Small intestine (tissue), 7 donors: ENCODE results near the gene LRMDA. TPM values are rescaled to one million over a fixed set of nuclear protein-coding genes. Genes with fewer than 3 reads are reported as not detected.

Source experiments
- DNase-seq, 2 donors: peaks; one replicate each; pipeline versions ENCODE4 v3.0.0 to v3.0.0-alpha.2; 2013
- FAIRE-seq: peaks from 2 replicates; lab custom pipeline; 2012; peaks lifted over from hg19 to GRCh38; lab: Jason Lieb, UNC
- H3K27ac ChIP-seq, 3 donors: one replicate each; pipeline ENCODE4 v1.5.1; 2013; ENCODE audit warnings: low read length in 2 of 3, mild to moderate bottlenecking in 2 of 3, control low read depth in 1 of 3, inconsistent platforms in 1 of 3, low read depth in 1 of 3, moderate library complexity in 1 of 3
- H3K27me3 ChIP-seq, 3 donors: one replicate each; pipeline ENCODE4 v1.6.1; 2013; ENCODE audit warnings: low read length in 3 of 3, inconsistent platforms in 1 of 3; ENCODE audit not compliant: control insufficient read depth in 3 of 3, insufficient read depth in 3 of 3
- H3K36me3 ChIP-seq, 3 donors: one replicate each; pipeline ENCODE4 v1.6.1; 2013; ENCODE audit warnings: low read length in 3 of 3, inconsistent platforms in 1 of 3, low read depth in 1 of 3, mild to moderate bottlenecking in 1 of 3, moderate library complexity in 1 of 3; ENCODE audit not compliant: control insufficient read depth in 3 of 3, insufficient read depth in 2 of 3
- H3K4me1 ChIP-seq, 3 donors: one replicate each; pipeline ENCODE4 v1.6.1; 2013; ENCODE audit warnings: low read length in 2 of 3, inconsistent platforms in 1 of 3, low read depth in 1 of 3, mild to moderate bottlenecking in 1 of 3, moderate library complexity in 1 of 3; ENCODE audit not compliant: control insufficient read depth in 3 of 3, insufficient read depth in 2 of 3
- H3K4me3 ChIP-seq, 3 donors: one replicate each; pipeline ENCODE4 v1.5.1; 2013; ENCODE audit warnings: low read length in 3 of 3, control low read depth in 1 of 3, inconsistent platforms in 1 of 3, low read depth in 1 of 3, mild to moderate bottlenecking in 1 of 3, moderate library complexity in 1 of 3
- H3K9me3 ChIP-seq, 2 donors: one replicate each; pipeline ENCODE4 v1.6.1; 2013; ENCODE audit warnings: low read depth in 1 of 2, low read length in 1 of 2; ENCODE audit not compliant: control insufficient read depth in 2 of 2, insufficient read depth in 1 of 2
- WGBS, 3 donors: extraction: QIAGEN DNeasy Blood & Tissue Kit; methylation state at CpG; one replicate each; pipeline ENCODE4 v1.1.7; 2013; 5-methylcytosine and 5-hydroxymethylcytosine counted together
- polyA plus RNA-seq, 4 donors: library from polyadenylated mRNA; stranded (reverse) in 3 of 4; unstranded in 1 of 4; fragments of 200-250 nt in 3 of 4; fragments of 120-200 nt in 1 of 4; gene quantifications; one replicate each; pipeline versions ENCODE4 v1.2.1 to v1.2.3, GENCODE V29; 2013
- donor health status: healthy with polysubstance abuse.
- donor health status: control.
- donor health status: control.
- donor health status: Bipolar disorder and iron deficiency.
- donor health status: healthy.

Gene LRMDA
- polyA plus RNA-seq, 4 donors = 5.6 to 16.2 (median 6.0) TPM; not detected in 1

GRCh38 chr10:76177936-76178335, 746.5 kb downstream of the LRMDA start:
- H3K4me3 ChIP-seq = no peak overlapping the region
- H3K27ac ChIP-seq = no peak overlapping the region
- H3K9me3 ChIP-seq = no peaks in the 10 kb centered on the region
- DNase-seq (no peak), FAIRE-seq (no peak)
- WGBS, 3 donors = 91 to 100% (median 96%) methylated on average over 2 of the region's 2 CpGs
- H3K36me3 ChIP-seq = no peaks in the 10 kb centered on the region
- H3K4me1 ChIP-seq = peaks cover 0 to 5% (median 0%) of the 10 kb centered on the region in 3 donors
- H3K27me3 ChIP-seq = no peaks in the 10 kb centered on the region

GRCh38 chr10:76178532-76179292, 747.3 kb downstream of the LRMDA start:
- Histone ChIP-seq H3K4me1 (peaks cover 0 to 5% (median 0%) of the 10 kb centered on the region in 3 donors), H3K9me3 (no peaks in the 10 kb centered on the region), H3K27me3 (no peaks in the 10 kb centered on the region), H3K4me3 (no peak overlapping the region), H3K36me3 (no peaks in the 10 kb centered on the region), H3K27ac (no peak overlapping the region)
- no peak for DNase-seq
- FAIRE-seq = no peak
- WGBS, 3 donors = 70 to 85% (median 83%) methylated on average over 4 of the region's 4 CpGs

DNA sequence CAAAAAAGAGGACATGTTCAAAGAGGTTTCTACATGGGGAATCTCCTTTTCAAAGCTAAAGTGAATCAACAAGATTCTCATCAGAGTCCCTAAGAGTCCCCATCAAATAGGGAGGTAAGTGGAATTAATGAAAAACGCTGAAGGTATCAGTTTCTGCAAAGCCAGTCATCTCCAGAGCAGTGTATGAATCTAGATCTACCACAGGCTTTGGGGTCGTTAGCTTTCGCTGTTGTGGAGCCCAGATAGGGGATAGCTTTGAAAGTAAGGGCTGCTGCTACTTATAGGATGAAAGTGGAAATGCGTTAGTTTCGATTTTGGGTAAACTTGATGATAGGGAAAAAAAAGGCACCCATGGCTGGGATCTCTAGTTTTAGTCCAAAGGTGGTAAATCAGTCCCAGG, 748.4 kb downstream of the LRMDA start:
- H3K36me3 ChIP-seq = no peaks in the 10 kb centered on the region
- no peak overlapping the region for H3K27ac ChIP-seq
- DNase-seq (no peak), FAIRE-seq (no peak)
- no peaks in the 10 kb centered on the region for H3K9me3 ChIP-seq
- 87 to 90% (median 87%) methylated on average over 5 of the region's 5 CpGs for WGBS, 3 donors
- no peaks in the 10 kb centered on the region for H3K27me3 ChIP-seq
- peaks cover 0 to 5% (median 0%) of the 10 kb centered on the region in 3 donors for H3K4me1 ChIP-seq
- H3K4me3 ChIP-seq = no peak overlapping the region

- FAIRE-seq (no peak), DNase-seq (no peak)
- no peak overlapping the region for H3K27ac ChIP-seq
- H3K27me3 ChIP-seq = no peaks in the 10 kb centered on the region
- 85 to 97% (median 90%) methylated on average over 5 of the region's 5 CpGs for WGBS, 3 donors
- H3K36me3 ChIP-seq = no peaks in the 10 kb centered on the region
- H3K9me3 ChIP-seq = no peaks in the 10 kb centered on the region
- H3K4me3 ChIP-seq = no peak overlapping the region
- peaks cover 0 to 5% (median 0%) of the 10 kb centered on the region in 3 donors for H3K4me1 ChIP-seq
These were observed 753.2 kb downstream of the LRMDA start for GRCh38 chr10:76184647-76185046.

GRCh38 chr10:76185471-76186301, 754.3 kb downstream of the LRMDA start:
- H3K27ac ChIP-seq = no peak overlapping the region
- DNase-seq (no peak), FAIRE-seq (no peak)
- H3K27me3 ChIP-seq = no peaks in the 10 kb centered on the region
- H3K36me3 ChIP-seq = no peaks in the 10 kb centered on the region
- no peak overlapping the region for H3K4me3 ChIP-seq
- 74 to 93% (median 85%) methylated on average over 10 of the region's 10 CpGs for WGBS, 3 donors
- peaks cover 0 to 5% (median 0%) of the 10 kb centered on the region in 3 donors for H3K4me1 ChIP-seq
- no peaks in the 10 kb centered on the region for H3K9me3 ChIP-seq

- H3K4me1 ChIP-seq = no peaks in the 10 kb centered on the region
These were observed 756.8 kb downstream of the LRMDA start for GRCh38 chr10:76188216-76188615.

GRCh38 chr10:76190634-76191270, 759.3 kb downstream of the LRMDA start:
- Histone ChIP-seq H3K27me3 (no peaks in the 10 kb centered on the region), H3K27ac (no peak overlapping the region), H3K9me3 (no peaks in the 10 kb centered on the region), H3K4me3 (no peak overlapping the region), H3K36me3 (no peaks in the 10 kb centered on the region), H3K4me1 (no peaks in the 10 kb centered on the region)
- no peak for FAIRE-seq
- DNase-seq = no peak
- 84 to 88% (median 87%) methylated on average over 8 of the region's 8 CpGs for WGBS, 3 donors

More at GRCh38 chr10:76188216-76188615, 756.8 kb downstream of the LRMDA start:
- H3K36me3 ChIP-seq = no peaks in the 10 kb centered on the region
- DNase-seq = no peak
- H3K27ac ChIP-seq = no peak overlapping the region
- FAIRE-seq = no peak
- WGBS, 3 donors = 88 to 94% (median 93%) methylated on average over 3 of the region's 3 CpGs
- H3K27me3 ChIP-seq = no peaks in the 10 kb centered on the region
- no peak overlapping the region for H3K4me3 ChIP-seq
- H3K9me3 ChIP-seq = no peaks in the 10 kb centered on the region

- Histone ChIP-seq H3K4me1 (no peaks in the 10 kb centered on the region), H3K9me3 (no peaks in the 10 kb centered on the region), H3K4me3 (no peak overlapping the region), H3K36me3 (no peaks in the 10 kb centered on the region), H3K27me3 (no peaks in the 10 kb centered on the region), H3K27ac (no peak overlapping the region)
- FAIRE-seq = no peak
- DNase-seq = no peak
- WGBS, 3 donors = 93 to 96% (median 95%) methylated on average over 1 of the region's 1 CpG
These were observed 759.9 kb downstream of the LRMDA start for GRCh38 chr10:76191336-76191735.
